Neural progenitor cell (in vitro differentiated cells): Measurements from ENCODE around the gene TRMT1.

Source experiments
- EZH2 ChIP-seq: fragments of 200-600 bp; sonication (generic); IDR thresholded peaks from 2 replicates; pipeline ENCODE4 v1.6.1; 2017; ENCODE audit warnings: antibody characterized with exemption, mild to moderate bottlenecking, moderate library complexity
- EZH2phosphoT487 ChIP-seq: fragments of 200-600 bp; sonication (generic); IDR thresholded peaks from 2 replicates; pipeline ENCODE4 v1.6.1; 2017; ENCODE audit warnings: antibody characterized with exemption
- TF ChIP-seq, protein P1 (sequence below): fragments of 200-600 bp; sonication (generic); IDR thresholded peaks from 2 replicates; pipeline ENCODE4 v1.5.1; 2017; ENCODE audit warnings: antibody characterized with exemption, mild to moderate bottlenecking

DNA sequence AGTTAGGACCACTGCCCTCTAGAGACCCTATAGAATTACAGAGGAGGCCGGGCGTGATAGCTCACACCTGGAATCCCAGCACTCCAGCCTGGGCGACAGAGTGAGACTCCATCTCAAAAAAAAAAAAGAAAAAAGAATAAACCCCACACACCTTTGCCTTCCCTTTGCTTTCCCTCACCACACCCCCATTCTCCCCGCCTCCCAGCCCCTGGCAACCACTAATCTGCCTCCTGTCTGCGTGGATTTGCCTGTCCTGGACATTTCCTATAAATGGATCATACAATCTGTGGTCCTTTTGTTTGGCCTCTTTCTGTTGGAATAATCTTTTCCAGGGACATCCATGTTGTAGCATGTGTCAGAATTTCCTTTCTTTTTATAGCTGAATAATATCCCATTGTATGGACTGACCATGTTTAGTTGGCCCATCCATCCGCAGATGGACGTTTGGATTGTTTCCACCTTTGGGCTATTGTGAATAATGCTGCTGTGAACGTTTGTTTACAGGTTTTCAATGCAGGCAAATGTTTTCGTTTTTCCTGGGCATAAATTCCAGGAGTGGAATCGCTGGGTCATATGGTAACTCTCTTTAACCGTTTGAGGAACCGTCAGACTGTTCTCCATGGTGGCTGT is 16.8 kb upstream of the TRMT1 start:
- TF ChIP-seq, protein P1, sequence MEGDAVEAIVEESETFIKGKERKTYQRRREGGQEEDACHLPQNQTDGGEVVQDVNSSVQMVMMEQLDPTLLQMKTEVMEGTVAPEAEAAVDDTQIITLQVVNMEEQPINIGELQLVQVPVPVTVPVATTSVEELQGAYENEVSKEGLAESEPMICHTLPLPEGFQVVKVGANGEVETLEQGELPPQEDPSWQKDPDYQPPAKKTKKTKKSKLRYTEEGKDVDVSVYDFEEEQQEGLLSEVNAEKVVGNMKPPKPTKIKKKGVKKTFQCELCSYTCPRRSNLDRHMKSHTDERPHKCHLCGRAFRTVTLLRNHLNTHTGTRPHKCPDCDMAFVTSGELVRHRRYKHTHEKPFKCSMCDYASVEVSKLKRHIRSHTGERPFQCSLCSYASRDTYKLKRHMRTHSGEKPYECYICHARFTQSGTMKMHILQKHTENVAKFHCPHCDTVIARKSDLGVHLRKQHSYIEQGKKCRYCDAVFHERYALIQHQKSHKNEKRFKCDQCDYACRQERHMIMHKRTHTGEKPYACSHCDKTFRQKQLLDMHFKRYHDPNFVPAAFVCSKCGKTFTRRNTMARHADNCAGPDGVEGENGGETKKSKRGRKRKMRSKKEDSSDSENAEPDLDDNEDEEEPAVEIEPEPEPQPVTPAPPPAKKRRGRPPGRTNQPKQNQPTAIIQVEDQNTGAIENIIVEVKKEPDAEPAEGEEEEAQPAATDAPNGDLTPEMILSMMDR, result no peak
- TF ChIP-seq EZH2 (no peak), EZH2phosphoT487 (no peak)
